Measurements from ENCODE around the gene ZNF236. TPM values are rescaled to one million over a fixed set of nuclear protein-coding genes. Genes with fewer than 3 reads are reported as not detected.

The ZNF236 gene
- total RNA-seq, 2 experiments from 2014 or later, result 12.0 to 14.3 TPM

- no peak for DNase-seq
- no peak overlapping the region for H3K27ac Mint-ChIP-seq
- H3K4me1 Mint-ChIP-seq, result peaks cover 34% of the 10 kb centered on the region
- peaks cover 20% of the 10 kb centered on the region for H3K36me3 Mint-ChIP-seq
- no peak overlapping the region for H3K4me3 Mint-ChIP-seq
- no peaks in the 10 kb centered on the region for H3K27me3 Mint-ChIP-seq
- H3K9me3 Mint-ChIP-seq, result peaks cover 2% of the 10 kb centered on the region
These were observed 13.0 kb downstream of the ZNF236 start for GRCh38 chr18:76835380-76835779.

GRCh38 chr18:76837071-76837470 is 14.7 kb downstream of the ZNF236 start:
- peaks cover 34% of the 10 kb centered on the region for H3K4me1 Mint-ChIP-seq
- DNase-seq, result no peak
- peaks cover 12% of the 10 kb centered on the region for H3K36me3 Mint-ChIP-seq
- no peak overlapping the region for H3K27ac Mint-ChIP-seq
- no peak overlapping the region for H3K4me3 Mint-ChIP-seq
- H3K27me3 Mint-ChIP-seq, result no peaks in the 10 kb centered on the region
- no peaks in the 10 kb centered on the region for H3K9me3 Mint-ChIP-seq

GRCh38 chr18:76838182-76838581 is 15.8 kb downstream of the ZNF236 start:
- DNase-seq, result no peak
- Mint-ChIP-seq H3K27me3 (no peaks in the 10 kb centered on the region), H3K27ac (no peak overlapping the region), H3K9me3 (no peaks in the 10 kb centered on the region), H3K4me1 (peaks cover 34% of the 10 kb centered on the region), H3K4me3 (no peak overlapping the region), H3K36me3 (peaks cover 8% of the 10 kb centered on the region)

- no peak for DNase-seq
- Mint-ChIP-seq H3K4me1 (peaks cover 35% of the 10 kb centered on the region), H3K27ac (no peak overlapping the region), H3K27me3 (no peaks in the 10 kb centered on the region), H3K36me3 (peaks cover 6% of the 10 kb centered on the region), H3K9me3 (no peaks in the 10 kb centered on the region), H3K4me3 (no peak overlapping the region)
These were observed 16.9 kb downstream of the ZNF236 start for GRCh38 chr18:76839086-76839794.

DNA sequence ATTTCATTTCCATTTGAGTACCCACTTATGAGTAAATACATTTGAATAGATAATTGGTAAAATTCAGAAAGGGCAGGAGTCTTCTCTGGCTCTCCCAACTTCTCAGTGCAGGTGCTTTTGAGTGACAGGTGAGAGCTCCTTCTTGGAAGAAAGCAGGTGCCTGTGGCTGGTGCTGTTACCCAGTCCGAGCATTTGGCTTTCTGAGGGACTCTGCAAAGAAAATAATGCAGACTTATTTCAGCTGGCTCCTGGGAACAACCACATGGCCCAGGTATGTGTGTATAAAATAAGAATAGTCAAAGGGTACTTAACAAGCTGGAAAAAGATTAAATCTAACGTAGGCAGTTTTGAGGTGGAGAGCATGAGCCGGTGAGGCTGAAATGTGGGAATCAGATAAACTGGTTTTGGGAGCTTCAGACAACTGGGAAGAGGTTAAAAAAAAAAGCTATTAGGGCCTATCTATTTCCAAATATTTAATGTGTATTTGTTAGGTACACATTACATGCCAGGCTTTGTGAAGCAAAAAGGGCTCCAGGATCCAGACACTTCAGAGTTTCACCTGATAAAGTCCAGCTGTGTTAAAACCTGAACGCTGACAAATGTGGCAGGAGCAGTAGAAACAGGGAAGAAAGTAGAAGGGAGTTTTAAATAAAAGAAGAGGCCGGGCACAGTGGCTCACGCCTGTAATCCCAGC is 20.6 kb downstream of the ZNF236 start:
- H3K4me3 Mint-ChIP-seq, result no peak overlapping the region
- H3K27ac Mint-ChIP-seq, result no peak overlapping the region
- H3K9me3 Mint-ChIP-seq, result no peaks in the 10 kb centered on the region
- H3K4me1 Mint-ChIP-seq, result peaks cover 15% of the 10 kb centered on the region
- H3K27me3 Mint-ChIP-seq, result no peaks in the 10 kb centered on the region
- no peak for DNase-seq
- no peaks in the 10 kb centered on the region for H3K36me3 Mint-ChIP-seq

DNA sequence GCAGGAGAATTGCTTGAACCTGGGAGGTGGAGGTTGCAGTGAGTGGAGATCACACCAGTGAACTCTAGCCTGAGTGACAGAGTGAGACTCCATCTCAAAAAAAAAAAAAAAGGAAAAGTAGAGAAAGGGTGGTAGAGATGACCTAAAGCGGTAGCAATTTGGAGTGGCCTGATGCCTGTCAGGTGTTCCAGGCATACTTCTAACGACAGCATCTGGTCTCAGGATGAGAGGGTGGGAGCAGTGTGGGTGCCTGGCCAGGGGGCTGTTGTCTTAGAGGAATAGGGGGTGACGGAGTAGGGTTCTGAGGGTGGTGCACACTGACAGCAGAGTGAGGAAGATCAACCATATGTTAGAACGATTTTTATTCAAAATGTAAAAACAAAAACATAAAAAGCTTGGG is 21.8 kb downstream of the ZNF236 start:
- no peak for DNase-seq
- Mint-ChIP-seq H3K27ac (no peak overlapping the region), H3K27me3 (no peaks in the 10 kb centered on the region)

GRCh38 chr18:76844742-76845477 is 22.6 kb downstream of the ZNF236 start:
- no peaks in the 10 kb centered on the region for H3K27me3 Mint-ChIP-seq

More for the DNA sequence above, 21.8 kb downstream of the ZNF236 start:
- Mint-ChIP-seq H3K4me3 (no peak overlapping the region), H3K9me3 (no peaks in the 10 kb centered on the region), H3K36me3 (no peaks in the 10 kb centered on the region), H3K4me1 (peaks cover 15% of the 10 kb centered on the region)

DNA sequence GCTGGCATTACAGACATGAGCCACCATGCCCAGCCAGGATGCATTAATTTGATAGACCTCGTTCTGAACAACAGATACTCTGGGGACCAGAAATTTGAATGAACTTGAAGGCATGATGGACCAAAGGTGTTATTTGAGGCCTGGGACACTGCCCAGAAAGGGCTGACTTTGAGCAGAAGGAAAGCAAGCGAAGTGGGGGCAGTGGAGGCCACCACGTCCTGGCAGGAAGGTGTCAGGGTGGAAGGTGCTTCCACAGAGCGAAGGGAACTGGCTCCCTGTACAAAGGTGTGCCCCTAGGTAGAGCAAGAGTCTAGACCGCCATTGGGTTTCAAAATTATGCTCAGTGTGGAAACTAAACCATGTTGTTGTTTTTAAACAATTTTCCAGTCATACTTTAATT is 23.9 kb downstream of the ZNF236 start:
- Mint-ChIP-seq H3K4me3 (no peak overlapping the region), H3K27ac (no peak overlapping the region), H3K4me1 (peaks cover 19% of the 10 kb centered on the region), H3K27me3 (no peaks in the 10 kb centered on the region), H3K36me3 (no peaks in the 10 kb centered on the region), H3K9me3 (no peaks in the 10 kb centered on the region)
- no peak for DNase-seq

More at GRCh38 chr18:76844742-76845477, 22.6 kb downstream of the ZNF236 start:
- peaks cover 18% of the 10 kb centered on the region for H3K4me1 Mint-ChIP-seq
- H3K4me3 Mint-ChIP-seq, result no peak overlapping the region
- no peak for DNase-seq
- H3K27ac Mint-ChIP-seq, result no peak overlapping the region
- H3K9me3 Mint-ChIP-seq, result no peaks in the 10 kb centered on the region
- H3K36me3 Mint-ChIP-seq, result no peaks in the 10 kb centered on the region

- Mint-ChIP-seq H3K27ac (no peak overlapping the region), H3K9me3 (no peaks in the 10 kb centered on the region), H3K36me3 (peaks cover 16% of the 10 kb centered on the region), H3K4me3 (no peak overlapping the region), H3K4me1 (peaks cover 19% of the 10 kb centered on the region), H3K27me3 (no peaks in the 10 kb centered on the region)
- no peak for DNase-seq
These were observed 25.6 kb downstream of the ZNF236 start for GRCh38 chr18:76847916-76848315.

- DNase-seq, result no peak
- Mint-ChIP-seq H3K4me3 (no peak overlapping the region), H3K36me3 (peaks cover 18% of the 10 kb centered on the region), H3K27me3 (no peaks in the 10 kb centered on the region), H3K4me1 (peaks cover 15% of the 10 kb centered on the region), H3K27ac (peak overlapping the region; percentile 2), H3K9me3 (no peaks in the 10 kb centered on the region)
These were observed 27.8 kb downstream of the ZNF236 start for GRCh38 chr18:76850112-76850511.

GRCh38 chr18:76855594-76855993 is 33.2 kb downstream of the ZNF236 start:
- peaks cover 26% of the 10 kb centered on the region for H3K4me1 Mint-ChIP-seq
- peaks cover 27% of the 10 kb centered on the region for H3K36me3 Mint-ChIP-seq
- H3K4me3 Mint-ChIP-seq, result no peak overlapping the region
- H3K27ac Mint-ChIP-seq, result no peak overlapping the region
- DNase-seq, result no peak
- no peaks in the 10 kb centered on the region for H3K27me3 Mint-ChIP-seq
- no peaks in the 10 kb centered on the region for H3K9me3 Mint-ChIP-seq

GRCh38 chr18:76857476-76857875 is 35.1 kb downstream of the ZNF236 start:
- Mint-ChIP-seq H3K4me1 (peaks cover 28% of the 10 kb centered on the region), H3K36me3 (peaks cover 26% of the 10 kb centered on the region), H3K9me3 (no peaks in the 10 kb centered on the region), H3K4me3 (no peak overlapping the region), H3K27me3 (no peaks in the 10 kb centered on the region), H3K27ac (no peak overlapping the region)
- DNase-seq, result no peak

GRCh38 chr18:76859474-76860339 is 37.4 kb downstream of the ZNF236 start:
- H3K9me3 Mint-ChIP-seq, result no peaks in the 10 kb centered on the region
- peaks cover 30% of the 10 kb centered on the region for H3K36me3 Mint-ChIP-seq
- peak overlapping the region; percentile 80 for H3K27ac Mint-ChIP-seq
- H3K4me1 Mint-ChIP-seq, result peaks cover 28% of the 10 kb centered on the region
- H3K4me3 Mint-ChIP-seq, result peak overlapping the region; percentile 50
- peak; percentile 63 for DNase-seq
- H3K27me3 Mint-ChIP-seq, result no peaks in the 10 kb centered on the region

DNA sequence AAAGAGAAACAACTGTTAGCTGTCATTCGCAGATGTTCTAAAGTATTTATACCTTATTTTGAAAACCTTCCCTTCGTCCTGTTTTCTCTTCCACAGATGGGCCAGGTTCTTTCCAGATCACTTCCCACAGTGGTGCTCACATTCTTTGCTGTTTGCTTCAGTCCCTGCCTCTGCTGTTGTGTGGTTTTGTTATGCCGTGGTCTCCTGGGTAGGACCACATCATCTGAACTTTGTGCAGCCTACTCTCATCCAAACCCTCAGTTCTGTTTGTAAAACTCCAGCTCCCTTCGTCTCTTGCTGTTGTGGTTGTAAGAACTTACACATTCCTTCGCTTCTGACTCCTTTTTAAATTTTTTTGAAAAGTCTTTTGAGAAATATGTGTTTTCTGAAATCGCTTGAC is 38.1 kb downstream of the ZNF236 start:
- DNase-seq, result no peak
- H3K36me3 Mint-ChIP-seq, result peaks cover 31% of the 10 kb centered on the region
- peak overlapping the region; percentile 50 for H3K27ac Mint-ChIP-seq
- peak overlapping the region; percentile 20 for H3K4me3 Mint-ChIP-seq
- no peaks in the 10 kb centered on the region for H3K9me3 Mint-ChIP-seq
- no peaks in the 10 kb centered on the region for H3K27me3 Mint-ChIP-seq
- H3K4me1 Mint-ChIP-seq, result peaks cover 28% of the 10 kb centered on the region

Measured in activated naive CD8-positive, alpha-beta T cell treated with anti-CD3 and anti-CD28 coated beads for 36 hours (primary cell).